GM21825 (cell line): Measurements from ENCODE around the gene FTL.

ENCODE experiments used
- ATAC-seq: cut with Tn5 transposase; IDR thresholded peaks from one replicate; pipeline ENCODE4 v1.9.1; 2021; ENCODE audit warnings: mild to moderate bottlenecking, moderate library complexity; ENCODE audit not compliant: unreplicated experiment

Gene FTL

DNA sequence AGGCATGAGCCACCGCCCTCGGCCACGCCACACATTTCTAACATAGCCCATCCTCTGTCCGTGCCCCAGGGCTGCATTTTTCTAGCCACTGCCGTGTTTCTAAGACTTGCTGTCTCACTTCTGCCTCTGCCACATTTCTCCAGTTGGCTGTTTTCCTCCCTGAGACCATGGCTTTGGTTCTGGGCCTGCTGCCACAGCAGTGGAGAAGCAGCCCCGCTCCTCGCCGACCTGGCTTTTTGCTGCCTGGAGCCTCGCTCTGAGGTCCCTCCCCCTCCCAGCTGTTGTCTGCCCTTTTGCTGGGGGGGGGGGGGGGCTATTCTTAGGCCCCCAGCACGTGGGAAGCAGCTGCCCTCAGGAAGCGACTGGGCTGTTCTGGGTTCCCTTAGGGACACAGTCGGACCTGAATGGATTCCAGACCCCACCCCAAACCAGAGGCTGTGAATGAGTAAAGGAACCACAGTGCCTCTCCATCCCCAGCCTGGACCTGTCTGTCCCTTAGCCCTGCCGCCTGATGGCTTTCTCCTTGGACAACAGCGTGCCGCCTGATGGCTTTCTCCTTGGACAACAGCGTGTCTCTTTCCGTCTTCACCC lies 24.7 kb downstream of the FTL start:
- no peak for ATAC-seq

DNA sequence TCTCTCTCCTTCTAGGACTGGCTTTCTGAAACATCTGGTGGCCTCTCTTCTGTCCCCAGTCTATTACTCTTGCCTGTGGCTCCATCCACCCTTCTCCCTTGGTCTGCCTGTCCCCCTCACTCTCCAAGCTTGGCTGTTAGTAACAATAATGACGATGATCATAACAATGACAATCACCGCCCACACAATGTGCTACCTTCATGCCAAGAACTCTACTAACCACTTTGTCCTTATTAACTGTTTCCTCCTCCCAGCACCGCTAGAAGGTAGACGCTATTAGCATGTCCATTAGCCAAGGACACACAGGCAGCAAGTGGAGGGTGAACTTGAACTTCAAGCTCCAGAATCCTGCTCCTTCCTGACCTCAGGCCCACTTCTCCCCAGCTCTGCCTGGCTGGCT lies 25.3 kb downstream of the FTL start:
- no peak for ATAC-seq

DNA sequence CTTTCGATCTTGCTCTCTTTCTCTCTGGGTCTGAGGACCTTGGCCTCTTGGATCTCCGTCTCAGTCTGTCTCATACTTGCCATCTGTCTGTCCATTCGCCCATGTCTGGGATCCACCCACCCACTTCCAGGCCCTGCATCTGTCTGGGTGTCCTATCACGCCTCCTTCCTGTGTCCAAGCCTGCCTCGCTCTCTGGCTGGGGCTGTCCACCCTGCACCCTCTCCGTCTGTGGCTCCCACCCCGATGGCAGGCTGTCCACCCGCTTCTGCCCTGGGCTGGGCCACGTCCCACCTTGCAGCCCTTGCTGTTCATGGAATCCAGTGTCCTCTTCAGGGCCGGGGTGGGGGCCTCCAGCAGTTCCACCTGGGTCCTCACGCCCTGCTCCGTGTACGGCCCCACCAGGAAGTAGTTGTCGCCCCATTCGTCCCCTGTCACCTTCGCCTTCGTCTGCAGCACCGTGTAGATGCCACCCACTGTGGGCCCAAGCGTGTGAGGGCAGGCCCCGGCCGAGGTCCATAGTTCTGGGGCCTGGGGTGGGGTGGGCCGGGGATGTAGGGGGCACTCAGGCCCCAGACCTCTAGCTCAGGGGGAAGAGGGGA lies 26.0 kb downstream of the FTL start:
- no peak for ATAC-seq

DNA sequence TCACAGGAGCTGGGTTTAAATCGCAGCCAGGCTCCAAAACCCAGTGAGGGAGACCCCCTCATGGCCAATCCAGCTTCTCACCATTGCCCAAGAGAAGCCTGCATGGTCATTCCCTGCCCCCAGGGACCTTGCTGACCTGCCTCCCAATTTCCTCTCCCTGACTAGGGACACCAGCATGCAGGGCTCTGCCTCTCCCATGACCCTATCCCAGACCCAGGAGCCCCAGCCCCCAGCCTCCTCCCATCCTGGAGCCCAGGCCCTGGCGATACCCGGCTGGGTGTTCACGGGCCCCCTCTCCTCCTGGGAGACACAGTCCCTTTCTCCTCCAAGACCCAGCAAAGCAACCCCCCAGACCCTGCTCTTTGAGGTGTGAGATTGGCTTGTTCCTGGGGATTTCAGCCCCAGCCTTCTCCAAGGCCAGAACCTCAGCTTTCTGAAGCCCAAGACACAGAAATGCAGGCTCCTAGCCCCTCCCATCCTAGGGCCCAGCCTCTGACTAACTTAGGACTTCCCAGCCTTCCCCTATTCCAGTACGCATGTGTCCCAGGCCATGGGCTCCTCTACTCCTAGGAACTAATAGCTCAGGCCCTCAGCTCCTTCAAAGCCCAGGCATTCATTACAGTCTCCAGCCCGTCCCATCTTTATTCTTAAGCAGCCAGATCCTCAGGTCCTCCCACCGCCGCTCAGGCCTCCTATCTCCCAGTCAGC lies 26.9 kb downstream of the FTL start:
- no peak for ATAC-seq

DNA sequence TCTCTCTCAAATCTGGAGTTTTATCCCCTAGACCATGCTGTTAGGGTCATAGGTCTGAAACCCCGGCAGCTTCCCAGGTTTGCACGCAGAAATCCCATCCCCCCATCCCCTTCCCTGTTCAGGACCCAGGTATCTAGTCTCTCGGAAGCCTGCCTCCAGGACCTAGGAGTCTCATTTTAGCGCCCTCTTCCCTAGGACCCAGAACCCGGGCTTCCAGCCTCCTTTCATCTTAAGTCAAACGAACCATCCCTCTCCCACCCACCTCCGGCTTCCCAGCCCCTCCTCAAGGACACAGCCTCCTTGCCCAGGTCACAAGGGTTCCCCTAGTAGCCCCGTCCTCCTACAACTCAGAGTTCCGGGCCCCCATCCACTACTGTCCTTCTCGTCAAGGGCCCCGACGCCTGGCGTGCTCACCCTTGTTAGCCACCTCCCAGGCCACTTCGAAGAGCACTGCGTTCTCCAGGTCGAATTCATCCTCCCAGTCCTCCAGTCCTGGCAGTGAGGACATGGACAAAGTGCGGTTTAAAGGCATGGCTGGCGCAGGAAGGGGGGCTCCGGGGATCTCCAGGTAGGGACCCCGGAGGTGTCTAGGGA lies 27.6 kb downstream of the FTL start:
- peak; percentile 1 for ATAC-seq

GRCh38 chr19:48993175-48994034 lies 28.3 kb downstream of the FTL start, which contains the start of the genes GYS1 and RUVBL2:
Gene GYS1 (minus strand): TSS chr19:48993309. CDS start chr19:48993112, 197 bp downstream.
Gene RUVBL2 (plus strand): TSS chr19:48993887. CDS start chr19:48993912, 25 bp downstream.
- peak; percentile 76 for ATAC-seq

GRCh38 chr19:48994035-48994386 lies 28.9 kb downstream of the FTL start:
- no peak for ATAC-seq

DNA sequence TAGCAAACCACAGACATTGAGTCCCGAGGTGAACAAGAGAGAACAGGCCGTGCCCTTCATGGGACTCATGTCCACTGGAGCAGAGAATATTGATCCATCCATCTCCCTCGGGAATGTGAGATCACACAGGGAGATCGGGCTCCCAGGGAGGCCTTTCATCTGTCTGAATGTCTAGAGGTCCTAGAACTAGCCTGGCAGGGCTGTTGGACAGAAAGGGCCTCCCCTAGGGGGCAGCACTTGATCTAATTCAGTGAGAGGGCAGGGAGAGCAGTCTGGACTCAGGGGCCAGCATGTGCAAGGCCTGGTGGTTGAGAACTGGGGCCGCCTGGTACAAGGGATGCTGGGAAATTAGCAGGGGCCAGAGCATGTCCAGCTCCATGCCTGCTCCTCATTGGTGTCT lies 32.9 kb downstream of the FTL start:
- ATAC-seq, result no peak

DNA sequence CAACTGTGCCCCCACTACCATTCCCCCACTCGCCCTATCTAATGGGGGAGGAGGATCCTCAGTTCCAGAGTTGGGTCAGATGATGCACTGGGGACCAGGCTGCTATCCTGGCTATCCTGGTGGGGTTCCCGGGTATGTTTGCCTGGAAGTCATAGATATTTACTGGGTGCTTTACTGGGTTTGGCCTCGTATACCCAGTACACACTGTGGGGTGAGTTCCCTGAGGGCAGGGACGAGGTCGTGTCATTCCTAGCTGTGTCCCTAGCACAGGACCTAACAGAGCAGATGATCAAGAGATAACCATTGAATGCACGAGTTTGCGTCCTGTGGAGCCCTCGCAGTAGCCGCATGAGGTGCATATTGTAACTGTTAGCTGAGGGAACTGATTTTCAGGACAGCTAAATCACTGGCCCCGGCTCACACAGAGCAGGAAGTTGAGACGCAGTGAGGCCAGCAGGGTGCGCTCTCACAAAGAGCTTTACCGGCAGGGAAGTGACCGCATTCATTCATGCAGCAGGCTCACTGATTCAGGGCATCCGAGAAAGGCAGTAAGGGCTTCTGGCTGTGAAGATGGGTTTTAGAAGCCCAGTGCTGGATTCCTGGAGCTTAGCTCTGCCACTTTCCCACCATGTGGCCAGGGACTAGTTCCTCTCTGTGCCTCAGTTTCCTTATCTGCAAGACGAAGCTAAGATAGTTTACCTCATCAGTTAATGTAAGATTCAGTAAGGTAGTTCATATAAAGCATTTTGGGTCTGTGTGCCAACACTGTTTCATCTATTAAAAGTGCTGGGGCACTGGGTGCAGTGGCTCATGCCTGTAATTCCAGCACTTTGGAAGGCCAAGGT lies 34.6 kb downstream of the FTL start:
- ATAC-seq, result no peak

DNA sequence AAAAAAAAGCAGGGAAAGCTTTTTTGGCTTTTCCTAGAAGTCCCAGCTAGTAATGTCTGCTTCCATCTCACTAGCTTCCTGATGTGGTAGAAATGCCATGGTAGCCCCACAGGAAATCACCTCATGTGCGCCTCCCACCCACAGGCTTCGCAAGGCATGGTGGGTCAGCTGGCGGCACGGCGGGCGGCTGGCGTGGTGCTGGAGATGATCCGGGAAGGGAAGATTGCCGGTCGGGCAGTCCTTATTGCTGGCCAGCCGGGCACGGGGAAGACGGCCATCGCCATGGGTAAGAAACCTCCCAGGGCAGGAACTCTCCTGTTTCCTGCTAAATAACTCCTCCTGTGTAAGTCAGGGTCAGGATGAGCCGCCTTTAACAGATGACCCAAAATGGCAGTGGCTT lies 39.0 kb downstream of the FTL start:
- ATAC-seq, result no peak

DNA sequence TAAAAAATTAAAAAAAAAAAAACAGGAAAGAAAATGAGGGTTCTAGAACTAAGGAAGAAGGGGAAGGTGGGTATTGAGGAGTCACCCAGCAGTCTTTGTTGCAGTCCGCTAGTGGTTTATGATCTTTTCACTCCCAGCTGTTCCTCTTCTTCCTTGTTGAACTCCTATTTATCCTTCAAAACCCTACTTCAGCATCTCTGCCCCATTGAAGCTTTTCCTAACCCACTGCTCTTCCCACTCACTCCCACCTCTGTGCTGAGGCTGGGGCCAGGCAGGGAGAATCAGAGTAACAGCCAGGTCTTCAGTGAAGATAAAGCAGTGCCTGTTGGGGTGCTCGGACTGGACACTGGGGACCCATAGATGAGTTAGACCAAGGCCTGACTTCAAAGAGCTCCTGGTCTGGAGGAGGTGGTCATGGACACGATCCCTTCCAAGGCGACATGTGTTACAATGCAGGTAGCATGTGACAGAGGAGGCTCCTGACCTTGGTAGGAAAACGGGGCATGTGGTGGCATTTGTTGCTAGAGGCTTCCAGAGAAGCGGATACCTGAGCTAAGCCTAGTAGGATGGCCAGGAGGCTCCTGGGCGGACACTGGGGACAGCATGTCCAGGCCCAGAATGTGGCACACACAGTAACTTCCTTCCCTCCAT lies 40.0 kb downstream of the FTL start:
- ATAC-seq, result no peak

- no peak for ATAC-seq
These were observed 41.8 kb downstream of the FTL start for GRCh38 chr19:49006905-49007304.

- ATAC-seq, result no peak
These were observed 44.7 kb downstream of the FTL start for GRCh38 chr19:49009828-49010227.

DNA sequence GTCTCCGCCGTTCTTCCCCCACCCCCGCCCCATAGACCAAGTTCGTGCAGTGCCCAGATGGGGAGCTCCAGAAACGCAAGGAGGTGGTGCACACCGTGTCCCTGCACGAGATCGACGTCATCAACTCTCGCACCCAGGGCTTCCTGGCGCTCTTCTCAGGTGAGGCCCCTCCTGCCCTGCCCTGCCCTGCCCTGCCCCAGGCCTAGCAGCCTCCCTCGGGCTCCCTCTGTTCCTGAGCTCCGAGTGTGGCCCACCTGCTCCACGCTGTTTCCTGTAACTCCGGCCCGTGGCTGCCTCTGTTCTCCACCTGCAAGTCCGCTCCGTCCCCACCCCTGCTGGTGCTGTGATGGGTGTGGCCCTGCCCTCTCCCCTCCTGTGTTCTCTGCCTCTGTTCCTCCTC lies 45.3 kb downstream of the FTL start:
- no peak for ATAC-seq

- ATAC-seq, result no peak
These were observed 46.1 kb downstream of the FTL start for GRCh38 chr19:49011194-49011593.

GRCh38 chr19:49014123-49014869 lies 49.2 kb downstream of the FTL start:
- no peak for ATAC-seq

DNA sequence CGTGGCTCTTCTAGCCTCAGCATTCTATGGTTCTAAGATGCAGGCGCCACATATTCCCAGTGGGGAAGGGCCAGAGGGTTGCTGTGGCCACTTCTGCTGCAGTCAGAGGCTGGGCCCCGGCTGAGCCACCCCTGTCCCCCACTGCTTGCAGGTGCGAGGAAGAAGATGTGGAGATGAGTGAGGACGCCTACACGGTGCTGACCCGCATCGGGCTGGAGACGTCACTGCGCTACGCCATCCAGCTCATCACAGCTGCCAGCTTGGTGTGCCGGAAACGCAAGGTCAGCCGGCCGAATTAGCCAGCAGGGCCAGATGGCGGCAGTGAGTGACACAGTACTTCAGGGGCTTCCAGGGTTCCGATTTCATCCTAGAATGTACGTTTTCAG lies 49.8 kb downstream of the FTL start:
- no peak for ATAC-seq

- no peak for ATAC-seq
These were observed 51.1 kb downstream of the FTL start for GRCh38 chr19:49016067-49016839.
